Measurements from ENCODE around the gene ASCC2.

GRCh38 chr22:29804985-29805384 lies 33.1 kb downstream of the ASCC2 start:
- TF ChIP-seq CTCF (IDR thresholded peaks at IDR 0.05; ENCODE audit: extremely low read depth in 1 of 2, insufficient read depth in 1 of 2, low read depth in 1 of 2, low read length in 2 of 2) (no peak), POLR2A (IDR thresholded peaks at IDR 0.05; ENCODE audit: low read depth, low read length) (no peak), POLR2AphosphoS5 (IDR thresholded peaks at IDR 0.05; ENCODE audit: insufficient read depth, low read depth, low read length) (no peak)

All from endothelial cell of umbilical vein (primary cell).